GM19455 (cell line): ENCODE measurements around the gene RASAL2.
"Not testable (repeated sequence)": the region's sequence is repeated elsewhere in the genome, so short reads cannot be mapped to it uniquely, and the experiment has no call there.

ENCODE experiments used
- ATAC-seq: cut with Tn5 transposase; IDR thresholded peaks from one replicate; pipeline ENCODE4 v1.9.1; 2021; ENCODE audit not compliant: unreplicated experiment

Gene RASAL2

DNA sequence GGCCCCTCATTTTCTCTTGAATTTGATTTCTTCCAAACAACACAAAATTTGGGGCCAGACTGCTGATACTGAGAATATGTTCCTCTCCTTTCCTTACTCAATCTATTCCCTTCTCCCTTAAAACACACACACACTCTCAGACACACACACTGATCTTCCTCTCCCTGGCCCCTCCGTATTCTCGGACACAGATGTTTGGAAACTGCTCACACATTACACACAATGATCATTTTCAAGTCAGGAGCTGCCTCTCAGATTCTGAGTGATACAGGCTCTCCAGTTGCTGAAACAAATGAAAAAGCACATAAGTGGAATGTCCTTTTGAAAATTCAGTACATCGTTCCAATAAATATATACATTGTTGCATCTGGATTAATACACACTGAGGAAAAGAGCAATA is 241.5 kb downstream of the RASAL2 start:
- no peak for ATAC-seq

DNA sequence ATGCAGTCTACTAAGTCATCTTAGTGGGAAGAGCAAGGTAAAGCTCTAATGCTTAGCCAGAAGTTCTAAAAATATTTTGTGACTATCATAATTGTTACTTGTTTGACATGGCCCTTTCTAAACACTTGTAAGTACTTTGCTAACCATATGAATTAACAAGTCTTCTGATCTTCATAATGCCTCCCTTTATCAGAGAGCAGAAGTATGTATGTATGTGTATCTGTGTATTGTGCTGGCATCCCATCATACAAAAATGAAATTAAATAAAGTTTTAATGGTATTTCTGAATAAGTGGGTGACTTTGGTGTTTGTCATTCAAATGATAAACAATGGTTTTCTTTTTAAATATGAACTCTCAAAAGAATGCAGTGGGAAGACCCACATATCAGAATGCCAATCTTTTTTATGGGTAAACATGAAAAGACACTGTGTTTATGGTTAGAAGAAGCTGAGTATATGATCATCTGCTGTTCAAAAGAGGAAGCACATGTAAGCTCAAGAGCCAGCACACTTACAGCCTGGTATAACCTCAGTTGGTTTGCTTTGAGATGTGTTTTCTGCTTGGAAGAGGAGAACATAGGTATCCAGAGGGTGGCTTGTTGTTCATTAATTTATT is 243.3 kb downstream of the RASAL2 start:
- no peak for ATAC-seq

DNA sequence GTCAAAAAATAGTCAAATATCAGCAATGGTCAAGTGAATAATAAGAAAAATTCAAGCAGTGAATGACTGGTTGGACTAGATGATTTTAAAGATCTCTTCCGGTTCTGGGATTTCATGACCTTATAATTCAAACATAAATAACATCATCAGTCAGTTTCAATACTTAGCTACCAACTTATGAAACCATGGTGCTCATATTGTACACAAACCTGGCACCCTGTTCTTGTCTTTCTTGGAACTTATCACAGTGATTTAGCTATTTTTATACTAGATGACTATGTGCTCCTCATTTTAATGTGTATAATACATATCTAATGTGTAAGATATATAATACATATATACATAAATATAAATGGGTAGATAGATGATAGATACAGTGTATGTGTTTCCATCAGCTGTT is 245.9 kb downstream of the RASAL2 start:
- no peak for ATAC-seq

DNA sequence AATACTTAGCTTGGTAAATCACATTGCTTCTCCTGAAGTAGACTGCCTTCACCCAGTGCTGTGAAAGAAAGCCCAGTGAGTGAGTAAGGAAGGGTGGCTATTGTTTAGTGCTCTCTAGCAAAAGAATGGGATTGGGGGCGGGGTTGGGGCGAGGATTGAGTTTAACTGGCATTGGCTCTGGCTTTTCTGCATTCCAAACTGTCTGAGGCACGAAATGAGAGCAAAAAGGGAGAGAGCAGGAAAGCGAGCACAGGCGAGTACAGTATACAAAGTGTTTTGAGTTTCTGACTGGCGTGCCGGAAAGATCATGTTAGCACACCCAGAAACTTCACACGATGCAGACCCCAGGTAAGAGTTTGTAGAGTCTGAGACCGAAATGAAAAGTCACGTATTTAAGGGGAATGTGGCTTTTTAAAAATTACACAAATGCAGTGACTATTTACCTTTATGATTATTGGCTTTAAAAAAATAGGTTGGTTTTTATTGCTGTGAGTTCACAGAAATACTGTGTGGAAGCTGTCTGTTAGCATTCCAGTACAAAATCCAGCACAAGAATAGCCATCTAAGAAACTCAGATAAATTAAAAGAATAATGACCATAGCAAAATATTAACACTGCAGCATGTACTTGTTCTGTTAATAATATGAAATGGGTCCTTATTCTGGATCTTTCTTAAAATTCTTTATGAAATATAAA is 247.5 kb downstream of the RASAL2 start:
- ATAC-seq: no peak

- ATAC-seq: no peak
These were observed 248.8 kb downstream of the RASAL2 start for GRCh38 chr1:178342745-178343144.

GRCh38 chr1:178344513-178345091 is 250.7 kb downstream of the RASAL2 start:
- ATAC-seq: no peak

- no peak for ATAC-seq
These were observed 251.3 kb downstream of the RASAL2 start for GRCh38 chr1:178345238-178345637.

- ATAC-seq: no peak
These were observed 251.9 kb downstream of the RASAL2 start for GRCh38 chr1:178345807-178346206.

DNA sequence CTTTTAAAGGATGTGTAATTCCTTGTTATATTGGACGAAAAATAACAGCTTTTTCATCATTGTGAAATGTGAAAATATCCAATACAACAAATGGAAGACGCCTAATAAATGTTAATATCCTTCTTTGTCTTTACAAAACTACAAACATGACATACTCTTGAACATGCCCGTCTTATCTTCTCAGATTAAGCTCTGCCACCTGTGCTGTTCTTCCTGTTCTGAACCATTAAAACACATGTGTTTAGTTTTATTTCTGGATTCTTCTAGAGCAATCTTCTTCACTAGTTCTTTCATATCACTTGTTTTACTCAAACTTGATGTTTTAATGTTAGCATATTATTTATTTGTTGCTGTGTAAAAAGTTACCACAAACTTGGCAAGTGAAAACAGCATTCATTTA is 255.9 kb downstream of the RASAL2 start:
- no peak for ATAC-seq

- not testable (repeated sequence) for ATAC-seq
These were observed 258.0 kb downstream of the RASAL2 start for GRCh38 chr1:178351911-178352310.

DNA sequence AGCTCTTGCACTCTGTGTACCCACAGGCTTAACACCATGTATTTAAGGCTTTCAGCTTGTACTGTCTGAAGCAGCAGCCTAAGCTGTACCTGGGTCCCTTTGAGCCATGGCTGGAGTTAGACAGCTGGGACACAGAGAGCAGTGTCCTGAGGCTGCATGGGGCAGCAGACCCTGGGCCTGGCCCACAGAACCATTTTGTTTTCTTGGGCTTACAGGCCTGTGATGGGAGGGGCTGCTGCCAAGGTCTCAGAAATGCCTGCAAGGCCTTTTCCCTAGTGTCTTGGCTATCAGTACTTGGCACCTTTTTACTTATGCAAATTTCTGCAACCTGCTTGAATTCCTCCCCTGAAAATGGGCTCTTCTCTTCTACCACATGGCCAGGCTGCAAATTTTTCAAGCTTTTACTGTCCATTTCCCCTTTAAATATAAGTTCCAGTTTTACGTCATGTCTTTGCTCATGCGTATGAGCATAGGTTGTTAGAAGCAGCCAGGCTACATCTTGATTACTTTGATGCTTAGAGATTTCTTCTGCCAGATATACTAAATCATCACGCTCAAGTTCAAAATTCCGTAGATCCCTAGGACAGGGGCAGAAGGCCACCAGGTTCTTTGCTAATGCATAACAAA is 259.0 kb downstream of the RASAL2 start:
- no peak for ATAC-seq

DNA sequence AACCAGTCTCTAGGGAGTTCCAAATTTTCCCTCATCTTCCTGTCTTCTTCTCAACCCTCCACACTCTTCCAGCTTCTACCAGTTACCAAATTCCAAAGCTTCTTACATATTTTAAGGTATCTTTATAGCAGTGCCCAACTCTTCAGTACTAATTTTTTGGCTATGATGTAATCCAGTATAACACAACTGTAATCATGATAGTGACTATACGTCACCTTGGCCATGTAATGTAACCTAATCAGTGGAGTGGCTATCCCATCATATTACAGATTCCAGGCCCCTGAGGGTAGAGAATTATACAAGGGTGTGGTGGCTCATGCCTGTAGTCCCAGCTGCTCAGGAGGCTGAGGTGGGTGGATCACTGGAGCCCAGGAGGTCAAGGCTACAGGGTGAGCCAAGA is 259.6 kb downstream of the RASAL2 start:
- ATAC-seq: no peak

- no peak for ATAC-seq
These were observed 260.9 kb downstream of the RASAL2 start for GRCh38 chr1:178354816-178355215.

DNA sequence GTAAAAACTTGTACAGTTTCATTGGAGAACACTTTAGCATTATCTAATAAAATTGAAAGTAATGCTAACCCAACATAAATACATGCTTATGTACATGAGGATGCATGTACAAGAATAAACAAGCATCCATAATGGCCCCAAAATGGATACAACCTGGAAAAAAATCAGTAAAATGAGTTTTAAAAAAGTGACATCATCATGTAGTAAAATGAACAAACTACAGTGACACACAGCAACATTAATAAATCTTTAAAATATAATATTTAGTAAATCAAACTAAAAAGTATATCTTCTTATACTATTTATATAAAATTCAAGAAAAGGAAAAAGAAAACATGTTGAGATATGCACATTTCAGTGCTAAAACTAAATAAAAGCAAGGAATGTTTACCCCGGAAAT is 262.4 kb downstream of the RASAL2 start:
- ATAC-seq: no peak

DNA sequence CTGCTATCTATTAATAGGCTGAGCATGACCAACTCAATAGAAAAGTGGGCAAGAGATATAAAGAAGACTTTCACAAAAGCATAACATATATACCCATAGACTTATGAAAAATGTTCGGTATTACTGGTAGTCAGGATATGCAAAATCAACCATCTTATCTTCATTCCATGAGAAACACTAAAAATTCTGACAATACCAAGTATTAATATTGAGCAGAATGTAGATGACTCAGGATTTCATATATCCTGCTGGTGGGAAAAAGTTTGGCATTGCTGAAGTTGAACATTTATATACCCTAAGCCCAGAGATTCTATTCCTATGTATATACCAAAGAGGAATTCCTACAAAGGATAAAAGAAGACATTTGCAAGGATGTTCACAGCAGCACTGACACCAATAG is 264.6 kb downstream of the RASAL2 start:
- ATAC-seq: no peak

- no peak for ATAC-seq
These were observed 266.5 kb downstream of the RASAL2 start for GRCh38 chr1:178360421-178360820.

DNA sequence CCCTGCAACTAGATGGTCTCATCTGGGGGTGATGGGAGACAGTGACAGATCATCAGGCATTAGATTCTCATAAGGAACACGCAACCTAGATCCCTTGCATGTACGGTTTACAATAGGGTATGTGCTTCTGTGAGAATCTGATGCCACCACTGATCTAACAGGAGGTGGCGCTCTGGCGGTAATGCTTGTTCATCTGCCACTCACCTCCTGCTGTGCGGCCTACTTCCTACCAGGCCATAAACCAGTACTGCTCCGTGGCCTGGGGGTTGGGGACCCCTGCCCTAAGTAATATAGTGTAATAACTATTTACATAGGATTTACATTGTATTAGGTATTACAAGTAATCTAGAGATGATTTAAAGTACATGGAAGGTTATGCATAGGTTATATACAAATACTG is 267.9 kb downstream of the RASAL2 start:
- no peak for ATAC-seq

GRCh38 chr1:178362747-178363146 is 268.8 kb downstream of the RASAL2 start:
- ATAC-seq: no peak

- no peak for ATAC-seq
These were observed 270.9 kb downstream of the RASAL2 start for GRCh38 chr1:178364782-178365181.

DNA sequence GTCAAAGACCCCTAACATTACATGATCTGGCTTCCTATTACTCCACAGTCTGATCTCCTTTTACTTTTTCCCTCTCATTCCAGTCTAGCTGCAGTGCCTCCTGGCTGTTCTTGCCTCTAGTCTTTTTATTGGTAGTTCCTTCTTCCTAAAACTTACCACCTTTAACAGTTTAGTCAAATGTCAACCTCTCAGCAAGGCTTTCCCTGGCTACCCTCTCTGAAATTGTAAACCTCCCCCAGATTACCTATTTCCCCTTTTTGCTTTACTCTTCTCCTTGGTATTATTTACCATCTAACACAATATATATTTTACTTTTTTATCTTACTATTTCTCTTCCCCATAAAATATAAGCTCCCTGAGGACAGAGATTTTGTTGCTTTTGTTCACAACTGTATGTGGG is 273.2 kb downstream of the RASAL2 start:
- no peak for ATAC-seq

- ATAC-seq: no peak
These were observed 274.3 kb downstream of the RASAL2 start for GRCh38 chr1:178368208-178368607.

DNA sequence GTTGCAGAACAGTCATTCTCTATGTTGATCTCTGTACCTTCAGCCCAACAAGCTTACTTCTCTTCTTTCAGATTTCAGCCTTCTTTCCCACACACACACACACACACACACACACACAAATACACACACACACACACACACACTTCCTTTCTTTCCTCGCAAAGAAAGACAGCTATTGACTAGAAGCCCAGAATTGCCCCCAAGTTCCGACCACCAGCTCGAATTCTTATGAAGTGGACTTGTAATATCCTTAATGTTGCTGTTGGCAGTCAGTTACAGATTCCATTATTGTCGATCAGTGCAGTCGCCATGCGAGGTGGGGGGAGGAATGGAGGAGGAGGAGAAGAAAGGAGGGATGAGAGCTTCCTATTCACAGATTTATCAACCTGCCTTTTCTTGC is 277.3 kb downstream of the RASAL2 start:
- ATAC-seq: no peak
